Lower leg skin (tissue), 4 donors: ENCODE data around the gene AGAP3. TPM values are rescaled to one million over a fixed set of nuclear protein-coding genes. Genes with fewer than 3 reads are reported as not detected.

Experiments used
- DNase-seq, 2 donors: peaks; one replicate each; pipeline ENCODE4 v3.0.0-alpha.2; 2019; ENCODE audit warnings: low spot score in 2 of 2
- H3K4me3 ChIP-seq: fragments of 200-600 bp; sonication (generic); 2 replicates; pipeline ENCODE4 v1.5.1; 2017; ENCODE audit warnings: mild to moderate bottlenecking, low read depth; ENCODE audit not compliant: poor library complexity, severe bottlenecking
- POLR2A ChIP-seq, 2 donors: fragments of 450-650 bp; IDR thresholded peaks; one replicate each; pipeline ENCODE4 v1.6.1; 2016 to 2017; ENCODE audit warnings: antibody characterized with exemption in 2 of 2, mild to moderate bottlenecking in 1 of 2, moderate library complexity in 1 of 2
- WGBS, 2 donors: methylation state at CpG; one replicate each; pipeline ENCODE4 v1.1.5; 2018; 5-methylcytosine and 5-hydroxymethylcytosine counted together
- intact Hi-C: fragments of 100-400 bp; cut with DNase I; formaldehyde crosslinking; loops from one replicate; pipeline ENCODE4 v1.15.0; 2023; ENCODE audit warnings: low total_unique reads
- total RNA-seq, 4 donors: library from RNA; depleted of rRNA; stranded (reverse); fragments of >200 nt; gene quantifications; one replicate each; pipeline ENCODE4 v1.1.0, GENCODE V29; 2016
- TF ChIP-seq, protein P1 (sequence below), 3 donors: fragments of 450-650 bp; IDR thresholded peaks; one replicate each; pipeline ENCODE4 v1.5.1; 2016; ENCODE audit warnings: antibody characterized with exemption in 3 of 3, mild to moderate bottlenecking in 3 of 3, moderate library complexity in 2 of 3

AGAP3 gene
- total RNA-seq, 4 donors from 2014 or later = 81.2 to 132 (median 102) TPM

DNA sequence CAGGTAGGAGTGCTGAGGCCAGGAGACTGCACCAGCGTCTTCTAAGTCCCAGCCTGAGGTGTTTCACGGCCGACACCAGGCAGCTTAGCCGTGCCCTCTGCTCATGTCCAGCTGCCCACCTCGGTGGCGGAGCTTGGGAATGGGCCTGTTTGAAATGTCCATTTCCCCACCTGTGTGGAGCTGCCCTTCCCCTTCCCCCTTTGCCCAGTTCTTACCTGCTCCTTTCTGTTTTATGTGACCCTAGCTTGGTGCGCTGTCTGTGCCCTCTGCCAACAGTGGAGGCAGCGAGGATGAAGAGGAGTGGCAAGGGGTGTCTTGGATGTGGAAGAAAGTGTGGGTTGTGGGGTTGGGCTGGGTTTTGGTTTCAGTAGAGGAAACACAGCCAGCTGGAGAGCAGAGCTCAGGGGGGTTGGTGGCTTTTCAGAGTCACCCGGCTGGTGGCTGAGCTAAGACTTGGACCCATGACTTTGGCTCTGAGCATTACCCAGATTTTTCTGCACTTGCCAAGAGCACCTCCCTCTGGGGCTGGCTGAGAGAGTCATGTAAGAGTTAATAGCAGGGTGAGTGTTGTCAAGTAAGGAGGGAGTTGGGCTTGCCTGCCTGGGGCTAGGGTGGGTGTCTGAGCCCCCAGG is 43.8 kb downstream of the AGAP3 start:
- WGBS, 2 donors = 84 to 92% methylated on average over 9 of the region's 9 CpGs
- H3K4me3 ChIP-seq = no peak overlapping the region
- intact Hi-C loops = loop anchor here (5.0 kb wide), 1 partner anchor 172 kb away; no protein-coding TSS in a partner anchor
- TF ChIP-seq, protein P1, sequence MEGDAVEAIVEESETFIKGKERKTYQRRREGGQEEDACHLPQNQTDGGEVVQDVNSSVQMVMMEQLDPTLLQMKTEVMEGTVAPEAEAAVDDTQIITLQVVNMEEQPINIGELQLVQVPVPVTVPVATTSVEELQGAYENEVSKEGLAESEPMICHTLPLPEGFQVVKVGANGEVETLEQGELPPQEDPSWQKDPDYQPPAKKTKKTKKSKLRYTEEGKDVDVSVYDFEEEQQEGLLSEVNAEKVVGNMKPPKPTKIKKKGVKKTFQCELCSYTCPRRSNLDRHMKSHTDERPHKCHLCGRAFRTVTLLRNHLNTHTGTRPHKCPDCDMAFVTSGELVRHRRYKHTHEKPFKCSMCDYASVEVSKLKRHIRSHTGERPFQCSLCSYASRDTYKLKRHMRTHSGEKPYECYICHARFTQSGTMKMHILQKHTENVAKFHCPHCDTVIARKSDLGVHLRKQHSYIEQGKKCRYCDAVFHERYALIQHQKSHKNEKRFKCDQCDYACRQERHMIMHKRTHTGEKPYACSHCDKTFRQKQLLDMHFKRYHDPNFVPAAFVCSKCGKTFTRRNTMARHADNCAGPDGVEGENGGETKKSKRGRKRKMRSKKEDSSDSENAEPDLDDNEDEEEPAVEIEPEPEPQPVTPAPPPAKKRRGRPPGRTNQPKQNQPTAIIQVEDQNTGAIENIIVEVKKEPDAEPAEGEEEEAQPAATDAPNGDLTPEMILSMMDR (IDR thresholded peaks at IDR 0.05) = no peak
- no peak for DNase-seq

DNA sequence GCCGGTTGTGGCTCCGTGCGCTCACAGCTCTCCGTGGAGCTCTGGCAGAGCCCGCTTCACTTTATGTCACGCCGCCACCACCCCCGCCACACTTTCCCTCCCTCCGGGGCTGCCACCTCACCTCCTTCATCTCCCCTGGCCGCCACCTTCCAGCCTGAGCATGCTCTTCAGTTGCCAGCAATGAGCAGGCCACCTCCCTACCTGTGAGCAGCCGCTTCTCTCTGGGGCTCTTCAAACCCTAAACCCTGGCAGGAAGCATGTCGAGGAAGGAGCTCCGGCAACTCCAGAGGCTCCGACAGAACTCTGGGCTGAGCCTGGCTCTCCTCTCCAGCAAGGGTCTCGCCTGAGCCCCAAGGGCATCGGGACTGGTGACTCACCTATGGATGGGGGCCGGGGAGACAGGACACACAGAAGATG is 44.5 kb downstream of the AGAP3 start:
- DNase-seq = no peak
- intact Hi-C loops = loop anchor here (5.0 kb wide), 1 partner anchor 172 kb away; no protein-coding TSS in a partner anchor
- no peak overlapping the region for H3K4me3 ChIP-seq
- 87 to 91% methylated on average over 17 of the region's 17 CpGs for WGBS, 2 donors
- TF ChIP-seq, protein P1 (IDR thresholded peaks at IDR 0.05) = no peak
- TF ChIP-seq POLR2A (IDR thresholded peaks at IDR 0.05) = no peak

DNA sequence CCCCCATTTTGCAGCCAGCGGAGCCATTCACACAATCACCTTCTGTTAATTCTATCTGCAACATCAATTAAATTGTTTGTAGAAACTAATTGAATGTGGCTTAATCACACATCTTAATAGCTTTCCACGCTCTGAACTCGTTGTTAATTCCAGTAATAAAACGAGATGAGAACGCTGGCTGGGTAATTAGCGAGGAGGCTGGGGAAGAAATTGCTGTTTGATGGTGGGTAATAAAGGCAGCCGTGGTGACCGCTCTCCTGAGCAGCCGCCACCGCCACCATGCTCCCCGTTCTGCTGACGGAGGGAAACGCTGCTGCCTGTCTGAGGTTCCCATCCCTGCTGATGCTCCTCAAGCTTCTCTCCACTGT is 44.9 kb downstream of the AGAP3 start:
- 91 to 92% methylated on average over 13 of the region's 13 CpGs for WGBS, 2 donors
- no peak overlapping the region for H3K4me3 ChIP-seq
- intact Hi-C loops = loop anchor here (5.0 kb wide), 1 partner anchor 171 kb away; no protein-coding TSS in a partner anchor
- no peak for TF ChIP-seq POLR2A (IDR thresholded peaks at IDR 0.05)
- TF ChIP-seq, protein P1 (IDR thresholded peaks at IDR 0.05) = no peak
- DNase-seq = no peak

DNA sequence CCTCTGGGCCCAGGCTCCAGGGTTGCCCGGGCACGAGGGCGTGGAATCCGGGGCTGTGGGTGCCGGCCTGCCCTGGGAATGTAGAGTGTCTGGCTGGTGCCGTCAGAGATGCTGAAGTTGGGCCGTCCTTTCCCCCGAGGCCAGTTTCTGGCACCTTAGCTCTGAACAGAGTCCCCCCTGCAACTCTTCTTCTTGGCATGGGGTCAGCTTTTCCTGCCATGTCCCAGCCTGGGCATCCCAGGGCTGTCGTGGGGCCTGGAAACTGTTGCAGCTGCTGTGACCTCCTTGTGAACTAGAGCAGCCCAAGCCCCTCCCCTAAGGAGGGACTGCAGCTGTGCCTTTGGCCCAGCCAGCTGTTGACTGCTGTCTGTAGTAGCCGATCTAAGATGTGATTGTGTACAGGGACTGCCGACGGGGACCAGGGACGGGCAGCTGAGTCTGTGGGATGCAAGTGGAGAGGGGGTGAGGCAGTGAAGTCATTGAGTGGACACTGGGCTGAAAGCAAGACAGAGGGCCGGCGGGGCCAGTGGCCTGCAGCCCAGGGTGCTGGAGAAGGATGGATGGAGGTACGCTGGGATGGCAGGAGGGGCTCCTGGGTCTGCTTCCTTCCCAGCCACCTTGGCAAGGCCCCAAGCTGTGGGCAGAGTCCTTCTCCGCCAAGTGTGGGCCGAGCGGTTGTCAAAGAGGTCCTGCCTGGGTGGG is 45.5 kb downstream of the AGAP3 start:
- no peak for DNase-seq
- WGBS, 2 donors = 87 to 89% methylated on average over 19 of the region's 19 CpGs
- intact Hi-C loops = loop anchor here (5.0 kb wide), 1 partner anchor 171 kb away; no protein-coding TSS in a partner anchor

DNA sequence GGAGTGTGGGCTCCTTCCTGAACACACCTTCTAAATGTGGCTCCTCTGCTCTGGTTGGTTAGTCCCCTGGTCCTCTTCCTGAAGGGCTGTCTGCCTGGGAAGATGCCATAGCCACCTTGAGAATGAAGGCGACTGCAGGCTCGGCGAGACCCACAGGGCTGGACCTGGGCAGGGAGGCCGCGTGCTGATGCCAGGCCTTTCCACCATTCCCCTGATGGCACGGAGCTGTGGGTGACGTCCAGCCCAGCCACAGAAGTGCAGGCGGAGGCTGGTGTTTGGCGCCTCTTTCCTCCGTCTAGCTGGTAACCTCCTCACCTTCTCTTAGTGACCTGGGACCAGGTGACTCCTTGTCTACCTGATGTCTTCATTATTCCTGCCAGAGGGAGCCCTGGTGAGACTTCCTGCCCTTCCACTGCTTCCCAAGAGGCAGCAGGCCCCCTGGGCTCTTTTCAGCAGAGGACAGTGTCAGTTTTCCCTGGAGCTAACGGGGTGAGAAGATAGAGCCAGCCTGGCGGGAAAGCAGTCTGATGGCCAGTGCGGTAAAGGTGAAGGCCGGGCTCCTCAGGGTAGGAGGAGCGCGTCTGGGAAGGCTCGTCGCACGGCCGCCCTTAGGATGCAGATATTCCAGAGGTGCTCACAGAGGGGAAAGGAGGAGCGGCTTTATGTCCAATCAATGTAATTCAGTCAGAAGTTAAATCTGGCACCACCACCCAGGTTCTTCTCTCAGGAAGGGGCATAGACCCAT is 46.4 kb downstream of the AGAP3 start:
- 96% methylated on average over 18 to 21 of the region's 21 CpGs for WGBS, 2 donors
- intact Hi-C loops = loop anchor here (5.0 kb wide), 1 partner anchor 170 kb away; no protein-coding TSS in a partner anchor
- no peak for DNase-seq
- H3K4me3 ChIP-seq = no peak overlapping the region
- TF ChIP-seq POLR2A (IDR thresholded peaks at IDR 0.05) = no peak
- TF ChIP-seq, protein P1 (IDR thresholded peaks at IDR 0.05) = no peak

More for the DNA sequence above, 45.5 kb downstream of the AGAP3 start:
- H3K4me3 ChIP-seq = no peak overlapping the region
- TF ChIP-seq, protein P1 (IDR thresholded peaks at IDR 0.05) = no peak
- TF ChIP-seq POLR2A (IDR thresholded peaks at IDR 0.05) = no peak
